Gastroesophageal sphincter (tissue), 4 donors: ENCODE measurements around the gene ALB. TPM values are rescaled to one million over a fixed set of nuclear protein-coding genes. Genes with fewer than 3 reads are reported as not detected.

Experiments used
- ATAC-seq: fragments of 150-250 bp; one replicate; pipeline ENCODE4 v1.9.1; 2016; ENCODE audit warnings: mild to moderate bottlenecking, moderate library complexity
- H3K27ac ChIP-seq, 4 donors: fragments of 200-600 bp; sonication (generic) in 3 of 4; 1 replicate in 3 of 4; 2 replicates in 1 of 4; pipeline ENCODE4 v1.5.1; 2016 to 2019
- H3K27me3 ChIP-seq: fragments of 200-600 bp; sonication (generic); one replicate; pipeline ENCODE4 v1.5.1; 2019
- H3K36me3 ChIP-seq, 2 donors: fragments of 200-600 bp; sonication (generic); one replicate each; pipeline ENCODE4 v1.5.1; 2019; ENCODE audit warnings: control low read depth in 1 of 2
- H3K4me1 ChIP-seq, 3 donors: fragments of 200-600 bp; sonication (generic); 1 replicate in 2 of 3; 2 replicates in 1 of 3; pipeline ENCODE4 v1.5.1; 2016 to 2019; ENCODE audit warnings: control low read depth in 2 of 3
- H3K4me3 ChIP-seq, 2 donors: fragments of 200-600 bp; sonication (generic); one replicate each; pipeline ENCODE4 v1.5.1; 2019; ENCODE audit warnings: mild to moderate bottlenecking in 1 of 2, moderate library complexity in 1 of 2
- H3K9me3 ChIP-seq, 3 donors: fragments of 200-600 bp; sonication (generic); one replicate each; pipeline ENCODE4 v1.5.1; 2017 to 2019; ENCODE audit warnings: control low read depth in 2 of 3
- CTCF ChIP-seq, 4 experiments: fragments of 200-600 bp in 2 of 4; fragments of 450-650 bp in 2 of 4; sonication (generic) in 1 of 4; IDR thresholded peaks; one replicate each; pipeline ENCODE4 v1.5.1; 2017 to 2019; ENCODE audit warnings: antibody characterized with exemption in 4 of 4, mild to moderate bottlenecking in 2 of 4, moderate library complexity in 2 of 4
- EP300 ChIP-seq: sonication (generic); formaldehyde crosslinking; IDR thresholded peaks from one replicate; pipeline ENCODE4 v1.6.1; 2017; ENCODE audit warnings: antibody characterized with exemption, mild to moderate bottlenecking
- POLR2A ChIP-seq, 2 donors: fragments of 450-650 bp; IDR thresholded peaks; one replicate each; pipeline ENCODE4 v1.6.1; 2017; ENCODE audit warnings: antibody characterized with exemption in 2 of 2, mild to moderate bottlenecking in 2 of 2, moderate library complexity in 1 of 2
- POLR2AphosphoS5 ChIP-seq: sonication (generic); formaldehyde crosslinking; IDR thresholded peaks from one replicate; pipeline ENCODE4 v1.6.1; 2017; ENCODE audit warnings: antibody characterized with exemption
- WGBS, 2 donors: methylation state at CpG; one replicate each; pipeline ENCODE4 v1.1.5; 2018; ENCODE audit warnings: low coverage in 1 of 2; 5-methylcytosine and 5-hydroxymethylcytosine counted together
- total RNA-seq, 4 donors: library from RNA; depleted of rRNA; stranded (reverse); fragments of >200 nt; gene quantifications; one replicate each; pipeline ENCODE4 v1.1.0, GENCODE V29; 2016

The ALB gene
- total RNA-seq, 4 donors from 2014 or later = 0.27 to 0.47 (median 0.40) TPM; not detected in 1

GRCh38 chr4:73401412-73401811 lies 2.7 kb upstream of the ALB start:
- TF ChIP-seq POLR2AphosphoS5 (no peak), POLR2A (IDR thresholded peaks at IDR 0.05) (no peak), EP300 (no peak), CTCF (IDR thresholded peaks at IDR 0.05) (no peak)
- no peaks in the 10 kb centered on the region for H3K27me3 ChIP-seq
- no peaks in the 10 kb centered on the region for H3K9me3 ChIP-seq
- H3K4me1 ChIP-seq = no peaks in the 10 kb centered on the region
- no peak overlapping the region for H3K27ac ChIP-seq
- no peak overlapping the region for H3K4me3 ChIP-seq
- no peaks in the 10 kb centered on the region for H3K36me3 ChIP-seq
- no peak for ATAC-seq
- WGBS, 2 donors = 34 to 46% methylated on average over 2 of the region's 2 CpGs

- Histone ChIP-seq H3K36me3 (no peaks in the 10 kb centered on the region), H3K27ac (no peak overlapping the region), H3K4me1 (no peaks in the 10 kb centered on the region), H3K9me3 (no peaks in the 10 kb centered on the region), H3K27me3 (no peaks in the 10 kb centered on the region), H3K4me3 (no peak overlapping the region)
- no peak for ATAC-seq
- 80 to 88% methylated on average over 1 of the region's 1 CpG for WGBS, 2 donors
- TF ChIP-seq POLR2AphosphoS5 (no peak), EP300 (no peak), POLR2A (IDR thresholded peaks at IDR 0.05) (no peak), CTCF (IDR thresholded peaks at IDR 0.05) (no peak)
Observed at GRCh38 chr4:73404457-73404856, 370 bp downstream of the ALB start.

GRCh38 chr4:73405138-73405537 lies 1.1 kb downstream of the ALB start:
- 91 to 95% methylated on average over 2 of the region's 2 CpGs for WGBS, 2 donors
- no peak overlapping the region for H3K4me3 ChIP-seq
- TF ChIP-seq EP300 (no peak), POLR2A (IDR thresholded peaks at IDR 0.05) (no peak), POLR2AphosphoS5 (no peak), CTCF (IDR thresholded peaks at IDR 0.05) (no peak)
- no peaks in the 10 kb centered on the region for H3K4me1 ChIP-seq
- no peak overlapping the region for H3K27ac ChIP-seq
- H3K9me3 ChIP-seq = no peaks in the 10 kb centered on the region
- H3K27me3 ChIP-seq = no peaks in the 10 kb centered on the region
- H3K36me3 ChIP-seq = no peaks in the 10 kb centered on the region
- ATAC-seq = no peak

GRCh38 chr4:73406548-73406875 lies 2.4 kb downstream of the ALB start:
- Histone ChIP-seq H3K4me3 (no peak overlapping the region), H3K27me3 (no peaks in the 10 kb centered on the region), H3K9me3 (no peaks in the 10 kb centered on the region), H3K4me1 (no peaks in the 10 kb centered on the region), H3K36me3 (no peaks in the 10 kb centered on the region), H3K27ac (no peak overlapping the region)
- no peak for ATAC-seq
- 73 to 100% methylated on average over 1 of the region's 1 CpG for WGBS, 2 donors
- TF ChIP-seq POLR2AphosphoS5 = no peak

DNA sequence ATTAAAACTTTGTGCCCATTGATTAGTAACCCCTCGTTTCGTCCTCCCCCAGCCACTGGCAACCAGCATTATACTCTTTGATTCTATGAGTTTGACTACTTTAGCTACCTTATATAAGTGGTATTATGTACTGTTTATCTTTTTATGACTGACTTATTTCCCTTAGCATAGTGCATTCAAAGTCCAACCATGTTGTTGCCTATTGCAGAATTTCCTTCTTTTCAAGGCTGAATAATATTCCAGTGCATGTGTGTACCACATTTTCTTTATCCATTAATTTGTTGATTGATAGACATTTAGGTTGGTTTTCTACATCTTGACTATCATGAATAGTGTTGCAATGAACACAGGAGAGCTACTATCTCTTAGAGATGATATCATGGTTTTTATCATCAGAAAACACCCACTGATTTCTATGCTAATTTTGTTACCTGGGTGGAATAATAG lies 3.2 kb downstream of the ALB start:
- Histone ChIP-seq H3K4me1 (no peaks in the 10 kb centered on the region), H3K4me3 (no peak overlapping the region), H3K27ac (no peak overlapping the region), H3K36me3 (no peaks in the 10 kb centered on the region), H3K9me3 (no peaks in the 10 kb centered on the region), H3K27me3 (no peaks in the 10 kb centered on the region)
- 76 to 91% methylated on average over 2 of the region's 2 CpGs for WGBS, 2 donors
- TF ChIP-seq POLR2AphosphoS5 = no peak
- TF ChIP-seq POLR2A (IDR thresholded peaks at IDR 0.05) = no peak
- no peak for TF ChIP-seq EP300
- TF ChIP-seq CTCF (IDR thresholded peaks at IDR 0.05) = no peak
- ATAC-seq = no peak
